ENCODE measurements around the gene WFS1.

DNA sequence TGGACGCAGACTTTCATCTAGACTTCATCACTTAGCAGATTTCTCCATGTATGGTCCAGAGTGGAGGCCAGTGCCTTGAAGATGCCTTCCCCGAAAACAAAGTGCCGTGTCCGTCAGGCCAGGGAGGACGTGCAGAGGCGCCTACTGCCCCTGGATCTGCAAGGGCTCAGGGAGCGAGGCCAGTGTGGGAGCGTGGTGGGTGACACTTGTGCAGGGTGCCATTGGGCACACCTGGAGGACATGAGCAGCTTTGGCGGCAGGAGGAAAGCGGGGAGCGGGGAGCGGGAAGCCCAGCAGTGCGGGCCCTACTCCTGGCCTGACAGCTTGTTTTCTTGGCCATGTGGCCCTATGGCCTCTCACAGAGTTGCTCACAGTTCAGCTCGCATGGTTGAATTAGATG is 25.8 kb downstream of the WFS1 start:
- TF ChIP-seq, protein P1, sequence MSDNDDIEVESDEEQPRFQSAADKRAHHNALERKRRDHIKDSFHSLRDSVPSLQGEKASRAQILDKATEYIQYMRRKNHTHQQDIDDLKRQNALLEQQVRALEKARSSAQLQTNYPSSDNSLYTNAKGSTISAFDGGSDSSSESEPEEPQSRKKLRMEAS (IDR thresholded peaks at IDR 0.05) = no peak
- TF ChIP-seq POLR2A (IDR thresholded peaks at IDR 0.05; ENCODE audit: borderline replicate concordance, extremely low read depth, insufficient read depth, insufficient read length) (no peak), CBX3 (IDR thresholded peaks at IDR 0.05; ENCODE audit: low read depth) (no peak), TCF7L2 (IDR thresholded peaks at IDR 0.05; ENCODE audit: borderline replicate concordance, extremely low read depth, insufficient read depth, insufficient read length) (no peak), EZH2phosphoT487 (IDR thresholded peaks at IDR 0.05; ENCODE audit: borderline replicate concordance) (no peak), POLR2AphosphoS5 (IDR thresholded peaks at IDR 0.05; ENCODE audit: low read depth, low read length) (no peak), ZFX (IDR thresholded peaks at IDR 0.05) (no peak), SIN3A (IDR thresholded peaks at IDR 0.05; ENCODE audit: low read depth) (no peak), EGR1 (IDR thresholded peaks at IDR 0.05; ENCODE audit: low read depth) (no peak), ZNF274 (IDR thresholded peaks at IDR 0.05; ENCODE audit: low read depth, low read length) (no peak), EZH2 (IDR thresholded peaks at IDR 0.05) (no peak), CEBPB (IDR thresholded peaks at IDR 0.05; ENCODE audit: low read depth) (no peak)
- TF ChIP-seq, protein P2, sequence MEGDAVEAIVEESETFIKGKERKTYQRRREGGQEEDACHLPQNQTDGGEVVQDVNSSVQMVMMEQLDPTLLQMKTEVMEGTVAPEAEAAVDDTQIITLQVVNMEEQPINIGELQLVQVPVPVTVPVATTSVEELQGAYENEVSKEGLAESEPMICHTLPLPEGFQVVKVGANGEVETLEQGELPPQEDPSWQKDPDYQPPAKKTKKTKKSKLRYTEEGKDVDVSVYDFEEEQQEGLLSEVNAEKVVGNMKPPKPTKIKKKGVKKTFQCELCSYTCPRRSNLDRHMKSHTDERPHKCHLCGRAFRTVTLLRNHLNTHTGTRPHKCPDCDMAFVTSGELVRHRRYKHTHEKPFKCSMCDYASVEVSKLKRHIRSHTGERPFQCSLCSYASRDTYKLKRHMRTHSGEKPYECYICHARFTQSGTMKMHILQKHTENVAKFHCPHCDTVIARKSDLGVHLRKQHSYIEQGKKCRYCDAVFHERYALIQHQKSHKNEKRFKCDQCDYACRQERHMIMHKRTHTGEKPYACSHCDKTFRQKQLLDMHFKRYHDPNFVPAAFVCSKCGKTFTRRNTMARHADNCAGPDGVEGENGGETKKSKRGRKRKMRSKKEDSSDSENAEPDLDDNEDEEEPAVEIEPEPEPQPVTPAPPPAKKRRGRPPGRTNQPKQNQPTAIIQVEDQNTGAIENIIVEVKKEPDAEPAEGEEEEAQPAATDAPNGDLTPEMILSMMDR (IDR thresholded peaks at IDR 0.05 in 2 of 3, conservative IDR thresholded peaks at IDR 0.05 in 1 of 3; ENCODE audit: borderline replicate concordance in 1 of 3, insufficient read depth in 1 of 3, low read depth in 2 of 3, low read length in 2 of 3) = no peak
- TF ChIP-seq, protein P3, sequence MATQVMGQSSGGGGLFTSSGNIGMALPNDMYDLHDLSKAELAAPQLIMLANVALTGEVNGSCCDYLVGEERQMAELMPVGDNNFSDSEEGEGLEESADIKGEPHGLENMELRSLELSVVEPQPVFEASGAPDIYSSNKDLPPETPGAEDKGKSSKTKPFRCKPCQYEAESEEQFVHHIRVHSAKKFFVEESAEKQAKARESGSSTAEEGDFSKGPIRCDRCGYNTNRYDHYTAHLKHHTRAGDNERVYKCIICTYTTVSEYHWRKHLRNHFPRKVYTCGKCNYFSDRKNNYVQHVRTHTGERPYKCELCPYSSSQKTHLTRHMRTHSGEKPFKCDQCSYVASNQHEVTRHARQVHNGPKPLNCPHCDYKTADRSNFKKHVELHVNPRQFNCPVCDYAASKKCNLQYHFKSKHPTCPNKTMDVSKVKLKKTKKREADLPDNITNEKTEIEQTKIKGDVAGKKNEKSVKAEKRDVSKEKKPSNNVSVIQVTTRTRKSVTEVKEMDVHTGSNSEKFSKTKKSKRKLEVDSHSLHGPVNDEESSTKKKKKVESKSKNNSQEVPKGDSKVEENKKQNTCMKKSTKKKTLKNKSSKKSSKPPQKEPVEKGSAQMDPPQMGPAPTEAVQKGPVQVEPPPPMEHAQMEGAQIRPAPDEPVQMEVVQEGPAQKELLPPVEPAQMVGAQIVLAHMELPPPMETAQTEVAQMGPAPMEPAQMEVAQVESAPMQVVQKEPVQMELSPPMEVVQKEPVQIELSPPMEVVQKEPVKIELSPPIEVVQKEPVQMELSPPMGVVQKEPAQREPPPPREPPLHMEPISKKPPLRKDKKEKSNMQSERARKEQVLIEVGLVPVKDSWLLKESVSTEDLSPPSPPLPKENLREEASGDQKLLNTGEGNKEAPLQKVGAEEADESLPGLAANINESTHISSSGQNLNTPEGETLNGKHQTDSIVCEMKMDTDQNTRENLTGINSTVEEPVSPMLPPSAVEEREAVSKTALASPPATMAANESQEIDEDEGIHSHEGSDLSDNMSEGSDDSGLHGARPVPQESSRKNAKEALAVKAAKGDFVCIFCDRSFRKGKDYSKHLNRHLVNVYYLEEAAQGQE (IDR thresholded peaks at IDR 0.05; ENCODE audit: low read depth) = no peak

Measured in HCT116 (cell line).